ENCODE measurements around the gene TENM4.

- no peak for TF ChIP-seq FOXK2 (IDR thresholded peaks at IDR 0.05)
- TF ChIP-seq ZNF384 (IDR thresholded peaks at IDR 0.05) = no peak
- TF ChIP-seq FOXM1 (IDR thresholded peaks at IDR 0.05; ENCODE audit: borderline replicate concordance) = no peak
- no peak for TF ChIP-seq SUZ12 (IDR thresholded peaks at IDR 0.05)
- TF ChIP-seq SP1 (IDR thresholded peaks at IDR 0.05) = no peak
- no peak for TF ChIP-seq TARDBP (IDR thresholded peaks at IDR 0.05)
- no peak for TF ChIP-seq LEF1 (IDR thresholded peaks at IDR 0.05; ENCODE audit: borderline replicate concordance)
- no peak for TF ChIP-seq ELF4 (IDR thresholded peaks at IDR 0.05)
- TF ChIP-seq BHLHE40 (IDR thresholded peaks at IDR 0.05; ENCODE audit: borderline replicate concordance) = no peak
These were observed 668.6 kb downstream of the TENM4 start for GRCh38 chr11:78772186-78772585.

Data from HEK293T (cell line).